Bronchial epithelial cell (primary cell): ENCODE measurements around the gene OTUD1. TPM values are rescaled to one million over a fixed set of nuclear protein-coding genes. Genes with fewer than 3 reads are reported as not detected.

Source experiments
- DNase-seq: peaks from one replicate; pipeline ENCODE4 v3.0.0-alpha.2; 2010; ENCODE audit warnings: low read depth
- FAIRE-seq: peaks from 2 replicates; lab custom pipeline; 2011; peaks lifted over from hg19 to GRCh38; lab: Jason Lieb, UNC
- H3K27me3 ChIP-seq: 2 replicates; pipeline ENCODE4 v1.5.1; 2011; ENCODE audit warnings: low read length; ENCODE audit not compliant: control insufficient read depth, insufficient read depth
- H3K36me3 ChIP-seq: 2 replicates; pipeline ENCODE4 v1.5.1; 2011; ENCODE audit warnings: low read length; ENCODE audit not compliant: control insufficient read depth, insufficient read depth
- H3K4me3 ChIP-seq: 2 replicates; pipeline ENCODE4 v1.5.1; 2011; ENCODE audit warnings: mild to moderate bottlenecking, low read depth, low read length, control low read depth
- CTCF ChIP-seq: IDR thresholded peaks from 2 replicates; pipeline ENCODE4 v1.5.1; 2011; ENCODE audit warnings: mild to moderate bottlenecking, moderate library complexity, low read length, control low read depth, inconsistent platforms; ENCODE audit not compliant: insufficient read depth, severe bottlenecking
- total RNA-seq: library from RNA; depleted of rRNA; stranded (reverse); fragments of >200 nt; gene quantifications from 2 replicates; pipeline ENCODE4 v1.2.1, GENCODE V29; 2014

Gene OTUD1
- total RNA-seq, 1 donor from 2014 or later, result 16.8 TPM

GRCh38 chr10:23439452-23439960 lies 631 bp downstream of the OTUD1 start:
- Histone ChIP-seq H3K27me3 (no peaks in the 10 kb centered on the region), H3K36me3 (no peaks in the 10 kb centered on the region), H3K4me3 (peak overlapping the region; percentile 54)
- FAIRE-seq (no peak), DNase-seq (no peak)
- TF ChIP-seq CTCF, result no peak

- DNase-seq (peak; percentile 64), FAIRE-seq (no peak)
- TF ChIP-seq CTCF, result no peak
- Histone ChIP-seq H3K4me3 (peak overlapping the region; percentile 54), H3K27me3 (no peaks in the 10 kb centered on the region), H3K36me3 (no peaks in the 10 kb centered on the region)
These were observed 1.4 kb downstream of the OTUD1 start for GRCh38 chr10:23439961-23440889.

- no peak for TF ChIP-seq CTCF
- DNase-seq (no peak), FAIRE-seq (no peak)
- Histone ChIP-seq H3K27me3 (no peaks in the 10 kb centered on the region), H3K4me3 (no peak overlapping the region), H3K36me3 (no peaks in the 10 kb centered on the region)
These were observed 2.4 kb downstream of the OTUD1 start for GRCh38 chr10:23441251-23441650.

- no peak for TF ChIP-seq CTCF
- DNase-seq (peak; percentile 12), FAIRE-seq (no peak)
- Histone ChIP-seq H3K4me3 (no peak overlapping the region), H3K27me3 (no peaks in the 10 kb centered on the region), H3K36me3 (no peaks in the 10 kb centered on the region)
These were observed 4.1 kb downstream of the OTUD1 start for GRCh38 chr10:23442936-23443335.

GRCh38 chr10:23445591-23445990 lies 6.7 kb downstream of the OTUD1 start:
- H3K36me3 ChIP-seq, result no peaks in the 10 kb centered on the region
- FAIRE-seq, result no peak

More at GRCh38 chr10:23445591-23445990, 6.7 kb downstream of the OTUD1 start:
- Histone ChIP-seq H3K27me3 (no peaks in the 10 kb centered on the region), H3K4me3 (no peak overlapping the region)
- DNase-seq, result no peak
- TF ChIP-seq CTCF, result no peak
